Transverse colon (tissue), 4 donors: Measurements from ENCODE around the gene E2F7.

Experiments used
- EP300 ChIP-seq: sonication (generic); formaldehyde crosslinking; IDR thresholded peaks from one replicate; pipeline ENCODE4 v1.6.1; 2017; ENCODE audit warnings: antibody characterized with exemption, low read depth
- POLR2A ChIP-seq: fragments of 450-650 bp; IDR thresholded peaks from one replicate; pipeline ENCODE4 v1.6.1; 2016; ENCODE audit warnings: antibody characterized with exemption, mild to moderate bottlenecking, moderate library complexity
- POLR2AphosphoS5 ChIP-seq, 3 donors: sonication (generic); formaldehyde crosslinking; IDR thresholded peaks; one replicate each; pipeline ENCODE4 v1.6.1; 2016; ENCODE audit warnings: antibody characterized with exemption in 3 of 3
- TF ChIP-seq, protein P1 (sequence below), 5 experiments: fragments of 200-600 bp in 3 of 5; fragments of 450-650 bp in 2 of 5; sonication (generic) in 3 of 5; IDR thresholded peaks; 1 replicate in 2 of 5; 2 replicates in 3 of 5; pipeline ENCODE4 v1.5.1; 2016 to 2017; ENCODE audit warnings: antibody characterized with exemption in 5 of 5, inconsistent platforms in 3 of 5, mild to moderate bottlenecking in 2 of 5, moderate library complexity in 1 of 5

DNA sequence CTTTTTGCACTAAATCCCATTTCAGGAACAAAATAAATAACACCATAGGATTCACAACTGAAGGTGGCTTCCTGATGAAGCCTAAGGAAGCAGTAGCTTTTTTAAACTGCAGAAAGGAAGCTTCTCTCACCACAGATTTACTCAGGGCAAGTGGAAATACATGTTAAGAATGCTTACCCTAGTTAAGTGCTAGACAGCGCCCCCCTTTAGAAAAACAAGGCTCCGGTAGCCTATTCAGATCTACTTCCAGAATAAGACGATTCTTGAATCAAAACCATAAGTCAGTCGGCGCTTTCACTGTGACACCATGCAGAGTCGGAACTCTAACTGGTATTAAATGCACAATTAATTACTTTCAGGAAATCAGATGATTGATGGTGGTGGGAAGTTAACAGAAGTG, 41.9 kb downstream of the E2F7 start:
- TF ChIP-seq, protein P1, sequence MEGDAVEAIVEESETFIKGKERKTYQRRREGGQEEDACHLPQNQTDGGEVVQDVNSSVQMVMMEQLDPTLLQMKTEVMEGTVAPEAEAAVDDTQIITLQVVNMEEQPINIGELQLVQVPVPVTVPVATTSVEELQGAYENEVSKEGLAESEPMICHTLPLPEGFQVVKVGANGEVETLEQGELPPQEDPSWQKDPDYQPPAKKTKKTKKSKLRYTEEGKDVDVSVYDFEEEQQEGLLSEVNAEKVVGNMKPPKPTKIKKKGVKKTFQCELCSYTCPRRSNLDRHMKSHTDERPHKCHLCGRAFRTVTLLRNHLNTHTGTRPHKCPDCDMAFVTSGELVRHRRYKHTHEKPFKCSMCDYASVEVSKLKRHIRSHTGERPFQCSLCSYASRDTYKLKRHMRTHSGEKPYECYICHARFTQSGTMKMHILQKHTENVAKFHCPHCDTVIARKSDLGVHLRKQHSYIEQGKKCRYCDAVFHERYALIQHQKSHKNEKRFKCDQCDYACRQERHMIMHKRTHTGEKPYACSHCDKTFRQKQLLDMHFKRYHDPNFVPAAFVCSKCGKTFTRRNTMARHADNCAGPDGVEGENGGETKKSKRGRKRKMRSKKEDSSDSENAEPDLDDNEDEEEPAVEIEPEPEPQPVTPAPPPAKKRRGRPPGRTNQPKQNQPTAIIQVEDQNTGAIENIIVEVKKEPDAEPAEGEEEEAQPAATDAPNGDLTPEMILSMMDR (IDR thresholded peaks at IDR 0.05) = no peak
- TF ChIP-seq EP300 (no peak), POLR2A (no peak), POLR2AphosphoS5 (IDR thresholded peaks at IDR 0.05) (no peak)
